ENCODE results near the gene CELSR1. TPM values are rescaled to one million over a fixed set of nuclear protein-coding genes. Genes with fewer than 3 reads are reported as not detected.

The CELSR1 gene
- total RNA-seq, 1 experiment from 2014 or later = 33.2 TPM

- peak overlapping the region; percentile 32 for H3K27ac Mint-ChIP-seq (ENCODE audit: unreplicated experiment)
Observed at GRCh38 chr22:46484156-46484860, 53.1 kb downstream of the CELSR1 start.

GRCh38 chr22:46483353-46483752 lies 54.1 kb downstream of the CELSR1 start:
- DNase-seq = no peak
- Histone ChIP-seq H3K4me1 (peaks cover 16% of the 10 kb centered on the region), H3K36me3 (ENCODE audit: control insufficient read depth, insufficient read depth, low read length) (no peaks in the 10 kb centered on the region), H3K4me3 (ENCODE audit: low read depth, low read length) (no peak overlapping the region), H3K9me3 (no peaks in the 10 kb centered on the region), H3K27me3 (replicated peaks; ENCODE audit: control insufficient read depth, insufficient read depth, low read length) (no peaks in the 10 kb centered on the region)
- ChIA-PET POLR2A (no interaction called here), CTCF (no interaction called here)
- Mint-ChIP-seq H3K4me3 (ENCODE audit: unreplicated experiment) (no peak overlapping the region), H3K27me3 (ENCODE audit: insufficient read depth, unreplicated experiment) (no peaks in the 10 kb centered on the region), H3K9me3 (ENCODE audit: unreplicated experiment) (no peaks in the 10 kb centered on the region), H3K36me3 (ENCODE audit: insufficient read depth, unreplicated experiment) (no peaks in the 10 kb centered on the region), H3K27ac (ENCODE audit: unreplicated experiment) (no peak overlapping the region), H3K4me1 (ENCODE audit: low read depth, unreplicated experiment) (peaks cover 7% of the 10 kb centered on the region)
- intact Hi-C loops (cut with micrococcal nuclease; ENCODE audit: unreplicated experiment) = loop anchor here (5.0 kb wide), 1 partner anchor 59 kb away; no protein-coding TSS in a partner anchor
- no peak for TF ChIP-seq CTCF (IDR thresholded peaks at IDR 0.05; ENCODE audit: insufficient read depth in 1 of 2, low read depth in 1 of 2, low read length in 1 of 2, severe bottlenecking in 1 of 2, unreplicated experiment in 1 of 2)
- BruUV-seq (replicated peaks) = no TSS peak

More at GRCh38 chr22:46484156-46484860, 53.1 kb downstream of the CELSR1 start:
- ChIA-PET CTCF (no interaction called here), POLR2A (no interaction called here)
- intact Hi-C loops (cut with micrococcal nuclease; ENCODE audit: unreplicated experiment) = loop anchor here (2.0 to 5.0 kb wide), 2 partner anchors 44 to 58 kb away; no protein-coding TSS in a partner anchor
- no peaks in the 10 kb centered on the region for H3K36me3 ChIP-seq (ENCODE audit: control insufficient read depth, insufficient read depth, low read length)
- no peaks in the 10 kb centered on the region for H3K27me3 Mint-ChIP-seq (ENCODE audit: insufficient read depth, unreplicated experiment)
- H3K9me3 Mint-ChIP-seq (ENCODE audit: unreplicated experiment) = no peaks in the 10 kb centered on the region
- peaks cover 7% of the 10 kb centered on the region for H3K4me1 Mint-ChIP-seq (ENCODE audit: low read depth, unreplicated experiment)
- no peaks in the 10 kb centered on the region for H3K36me3 Mint-ChIP-seq (ENCODE audit: insufficient read depth, unreplicated experiment)
- no peaks in the 10 kb centered on the region for H3K27me3 ChIP-seq (replicated peaks; ENCODE audit: control insufficient read depth, insufficient read depth, low read length)
- H3K9me3 ChIP-seq = no peaks in the 10 kb centered on the region
- H3K4me3 Mint-ChIP-seq (ENCODE audit: unreplicated experiment) = peak overlapping the region; percentile 5
- no peak for TF ChIP-seq CTCF (IDR thresholded peaks at IDR 0.05; ENCODE audit: insufficient read depth in 1 of 2, low read depth in 1 of 2, low read length in 1 of 2, severe bottlenecking in 1 of 2, unreplicated experiment in 1 of 2)
- H3K4me1 ChIP-seq = peaks cover 16% of the 10 kb centered on the region
- DNase-seq = no peak
- no TSS peak for BruUV-seq (replicated peaks)
- H3K4me3 ChIP-seq (ENCODE audit: low read depth, low read length) = no peak overlapping the region

- Mint-ChIP-seq H3K36me3 (ENCODE audit: insufficient read depth, unreplicated experiment) (no peaks in the 10 kb centered on the region), H3K4me1 (ENCODE audit: low read depth, unreplicated experiment) (peaks cover 7% of the 10 kb centered on the region), H3K27me3 (ENCODE audit: insufficient read depth, unreplicated experiment) (no peaks in the 10 kb centered on the region), H3K4me3 (ENCODE audit: unreplicated experiment) (no peak overlapping the region), H3K9me3 (ENCODE audit: unreplicated experiment) (no peaks in the 10 kb centered on the region), H3K27ac (ENCODE audit: unreplicated experiment) (no peak overlapping the region)
- no peak for DNase-seq
- no peak overlapping the region for H3K4me3 ChIP-seq (ENCODE audit: low read depth, low read length)
- H3K9me3 ChIP-seq = no peaks in the 10 kb centered on the region
- no peak for TF ChIP-seq CTCF (IDR thresholded peaks at IDR 0.05; ENCODE audit: insufficient read depth in 1 of 2, low read depth in 1 of 2, low read length in 1 of 2, severe bottlenecking in 1 of 2, unreplicated experiment in 1 of 2)
- BruUV-seq (replicated peaks) = no TSS peak
- H3K27me3 ChIP-seq (replicated peaks; ENCODE audit: control insufficient read depth, insufficient read depth, low read length) = no peaks in the 10 kb centered on the region
- peaks cover 16% of the 10 kb centered on the region for H3K4me1 ChIP-seq
- ChIA-PET POLR2A (no interaction called here), CTCF (no interaction called here)
- no peaks in the 10 kb centered on the region for H3K36me3 ChIP-seq (ENCODE audit: control insufficient read depth, insufficient read depth, low read length)
- intact Hi-C loops (cut with micrococcal nuclease; ENCODE audit: unreplicated experiment) = loop anchor here (5.0 kb wide), 1 partner anchor 60 kb away; no protein-coding TSS in a partner anchor
Observed at GRCh38 chr22:46482056-46482675, 55.3 kb downstream of the CELSR1 start.
